ENCODE measurements around the gene REG4. TPM values are rescaled to one million over a fixed set of nuclear protein-coding genes. Genes with fewer than 3 reads are reported as not detected.
"Not testable (repeated sequence)": the region's sequence is repeated elsewhere in the genome, so short reads cannot be mapped to it uniquely, and the experiment has no call there.

Gene REG4
- total and polyA plus RNA-seq, 2 donors (not counting 1 experiment from before 2014, with no cell fraction given): not detected

DNA sequence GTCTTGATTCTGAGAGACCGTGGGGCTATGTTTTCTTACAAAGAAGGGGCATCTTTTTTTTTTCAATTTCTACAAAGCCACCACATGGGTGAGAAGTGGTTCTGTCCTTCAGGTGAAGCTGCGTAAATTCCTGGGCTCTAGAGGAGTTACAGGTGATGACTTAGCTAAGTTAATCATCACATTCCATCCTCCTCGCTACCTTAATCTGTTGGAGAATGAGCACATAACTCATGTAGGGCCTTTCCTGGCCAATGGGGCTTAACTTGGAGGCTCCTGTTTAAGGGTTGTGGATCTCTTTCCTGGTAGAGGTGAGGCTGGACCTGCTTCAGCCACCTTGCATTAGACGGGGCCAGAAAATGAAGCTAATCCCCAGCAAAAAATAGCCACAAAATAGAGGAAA is 19.9 kb downstream of the REG4 start:
- TF ChIP-seq EZH2 (IDR thresholded peaks at IDR 0.05; ENCODE audit: low read length, missing control alignments): no peak
- TF ChIP-seq, protein P1, sequence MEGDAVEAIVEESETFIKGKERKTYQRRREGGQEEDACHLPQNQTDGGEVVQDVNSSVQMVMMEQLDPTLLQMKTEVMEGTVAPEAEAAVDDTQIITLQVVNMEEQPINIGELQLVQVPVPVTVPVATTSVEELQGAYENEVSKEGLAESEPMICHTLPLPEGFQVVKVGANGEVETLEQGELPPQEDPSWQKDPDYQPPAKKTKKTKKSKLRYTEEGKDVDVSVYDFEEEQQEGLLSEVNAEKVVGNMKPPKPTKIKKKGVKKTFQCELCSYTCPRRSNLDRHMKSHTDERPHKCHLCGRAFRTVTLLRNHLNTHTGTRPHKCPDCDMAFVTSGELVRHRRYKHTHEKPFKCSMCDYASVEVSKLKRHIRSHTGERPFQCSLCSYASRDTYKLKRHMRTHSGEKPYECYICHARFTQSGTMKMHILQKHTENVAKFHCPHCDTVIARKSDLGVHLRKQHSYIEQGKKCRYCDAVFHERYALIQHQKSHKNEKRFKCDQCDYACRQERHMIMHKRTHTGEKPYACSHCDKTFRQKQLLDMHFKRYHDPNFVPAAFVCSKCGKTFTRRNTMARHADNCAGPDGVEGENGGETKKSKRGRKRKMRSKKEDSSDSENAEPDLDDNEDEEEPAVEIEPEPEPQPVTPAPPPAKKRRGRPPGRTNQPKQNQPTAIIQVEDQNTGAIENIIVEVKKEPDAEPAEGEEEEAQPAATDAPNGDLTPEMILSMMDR (conservative IDR thresholded peaks at IDR 0.05 in 1 of 2, IDR thresholded peaks at IDR 0.05 in 1 of 2; ENCODE audit: low read depth in 1 of 2, low read length in 2 of 2): no peak
- H3K4me3 ChIP-seq (replicated peaks in 1 of 4; ENCODE audit: control extremely low read depth in 1 of 4, insufficient read depth in 1 of 4, low read depth in 3 of 4, low read length in 4 of 4): no peak overlapping the region

DNA sequence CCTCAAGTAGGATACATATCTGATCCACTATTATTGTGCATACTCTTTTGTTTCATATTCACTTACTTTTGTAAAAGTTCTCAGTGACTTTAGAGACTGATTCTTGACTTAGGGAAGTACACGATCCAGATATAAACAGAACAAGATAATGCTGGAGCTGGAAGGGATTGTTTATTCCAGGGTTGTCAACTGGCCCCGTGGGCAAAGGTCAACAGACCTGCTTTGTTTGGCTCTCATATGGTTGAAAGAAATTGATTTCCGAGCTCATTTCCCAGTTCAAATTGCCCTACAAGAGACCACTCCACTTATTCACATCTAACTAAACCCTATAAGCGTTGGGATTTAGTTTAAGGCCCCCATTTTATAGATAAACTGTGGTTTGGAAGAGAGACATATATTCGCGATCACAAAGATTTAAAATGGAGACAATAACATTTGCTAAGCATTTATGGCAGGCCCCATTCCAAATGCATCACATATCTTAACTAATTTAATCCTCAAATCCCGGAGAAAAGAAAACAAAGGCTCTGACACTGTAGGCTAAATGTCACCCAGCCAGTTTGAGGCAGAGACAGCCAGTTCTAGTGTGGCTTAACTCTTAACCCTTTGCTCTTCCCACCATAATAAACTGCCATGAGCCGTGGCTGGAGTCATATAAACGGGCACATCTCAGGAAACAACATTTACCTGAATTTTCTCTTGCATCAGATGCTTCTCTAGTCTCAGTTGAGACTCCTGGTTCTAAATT is 20.6 kb downstream of the REG4 start:
- H3K27ac ChIP-seq (ENCODE audit: insufficient read depth, low read length): no peak overlapping the region
- H3K4me3 ChIP-seq (replicated peaks in 1 of 4; ENCODE audit: control extremely low read depth in 1 of 4, insufficient read depth in 1 of 4, low read depth in 3 of 4, low read length in 4 of 4): no peak overlapping the region
- no peaks in the 10 kb centered on the region for H4K20me1 ChIP-seq (ENCODE audit: control insufficient read depth, extremely low read depth, insufficient read depth, low read length)
- no peak for DNase-seq (ENCODE audit: low read depth in 2 of 2)
- TF ChIP-seq, protein P1 (conservative IDR thresholded peaks at IDR 0.05 in 1 of 2, IDR thresholded peaks at IDR 0.05 in 1 of 2; ENCODE audit: low read depth in 1 of 2, low read length in 2 of 2): no peak
- no peak for TF ChIP-seq EZH2 (IDR thresholded peaks at IDR 0.05; ENCODE audit: low read length, missing control alignments)
- no peak overlapping the region for H2AFZ ChIP-seq (ENCODE audit: low read length)
- no peak overlapping the region for H3K4me2 ChIP-seq (ENCODE audit: extremely low read depth, insufficient read depth, low read length)
- no peaks in the 10 kb centered on the region for H3K36me3 ChIP-seq (ENCODE audit: control insufficient read depth, insufficient read depth, low read length)
- H3K9ac ChIP-seq (ENCODE audit: insufficient read depth, low read length): no peak overlapping the region
- no peaks in the 10 kb centered on the region for H3K79me2 ChIP-seq (ENCODE audit: control insufficient read depth, insufficient read depth, low read length)
- H3K9me3 ChIP-seq (ENCODE audit: control insufficient read depth, insufficient read depth, low read depth, low read length): no peaks in the 10 kb centered on the region
- peaks cover 10% of the 10 kb centered on the region for H3K27me3 ChIP-seq (ENCODE audit: control insufficient read depth, insufficient read depth, low read length)
- no peaks in the 10 kb centered on the region for H3K4me1 ChIP-seq (ENCODE audit: control insufficient read depth, extremely low read depth, insufficient read depth, low read length)

More for the DNA sequence above, 19.9 kb downstream of the REG4 start:
- Histone ChIP-seq H3K27ac (ENCODE audit: insufficient read depth, low read length) (no peak overlapping the region), H3K9ac (ENCODE audit: insufficient read depth, low read length) (no peak overlapping the region), H3K36me3 (ENCODE audit: control insufficient read depth, insufficient read depth, low read length) (no peaks in the 10 kb centered on the region), H2AFZ (ENCODE audit: low read length) (no peak overlapping the region), H3K79me2 (ENCODE audit: control insufficient read depth, insufficient read depth, low read length) (no peaks in the 10 kb centered on the region), H3K27me3 (ENCODE audit: control insufficient read depth, insufficient read depth, low read length) (peaks cover 10% of the 10 kb centered on the region), H3K4me1 (ENCODE audit: control insufficient read depth, extremely low read depth, insufficient read depth, low read length) (no peaks in the 10 kb centered on the region), H4K20me1 (ENCODE audit: control insufficient read depth, extremely low read depth, insufficient read depth, low read length) (no peaks in the 10 kb centered on the region), H3K9me3 (ENCODE audit: control insufficient read depth, insufficient read depth, low read depth, low read length) (no peaks in the 10 kb centered on the region), H3K4me2 (ENCODE audit: extremely low read depth, insufficient read depth, low read length) (no peak overlapping the region)
- DNase-seq (ENCODE audit: low read depth in 2 of 2): no peak

DNA sequence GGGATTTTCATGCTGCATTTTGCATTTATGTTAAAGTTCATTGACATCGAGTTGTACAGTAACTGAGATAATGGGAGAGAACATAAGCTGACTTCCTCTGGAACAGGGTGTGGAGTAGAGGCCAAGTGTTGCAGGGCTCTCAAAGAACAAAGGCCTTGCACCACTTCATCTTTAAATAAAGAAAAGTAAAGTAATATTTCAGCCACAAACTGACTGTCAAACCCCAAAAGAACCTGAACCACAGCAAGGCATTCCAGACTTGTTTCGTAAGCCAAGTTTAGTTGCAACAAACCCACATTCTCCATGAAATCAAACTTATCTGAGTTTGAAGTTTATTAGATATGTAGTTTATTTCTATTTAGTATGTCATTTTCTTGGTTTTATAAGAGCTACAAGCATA is 23.5 kb downstream of the REG4 start:
- Histone ChIP-seq H3K4me3 (replicated peaks in 1 of 4; ENCODE audit: control extremely low read depth in 1 of 4, insufficient read depth in 1 of 4, low read depth in 3 of 4, low read length in 4 of 4) (no peak overlapping the region), H3K27ac (ENCODE audit: insufficient read depth, low read length) (no peak overlapping the region), H3K4me1 (ENCODE audit: control insufficient read depth, extremely low read depth, insufficient read depth, low read length) (no peaks in the 10 kb centered on the region), H3K4me2 (ENCODE audit: extremely low read depth, insufficient read depth, low read length) (no peak overlapping the region), H4K20me1 (ENCODE audit: control insufficient read depth, extremely low read depth, insufficient read depth, low read length) (no peaks in the 10 kb centered on the region), H3K27me3 (ENCODE audit: control insufficient read depth, insufficient read depth, low read length) (peaks cover 10% of the 10 kb centered on the region), H3K9ac (ENCODE audit: insufficient read depth, low read length) (no peak overlapping the region), H2AFZ (ENCODE audit: low read length) (no peak overlapping the region), H3K9me3 (ENCODE audit: control insufficient read depth, insufficient read depth, low read depth, low read length) (no peaks in the 10 kb centered on the region), H3K79me2 (ENCODE audit: control insufficient read depth, insufficient read depth, low read length) (no peaks in the 10 kb centered on the region), H3K36me3 (ENCODE audit: control insufficient read depth, insufficient read depth, low read length) (no peaks in the 10 kb centered on the region)
- TF ChIP-seq EZH2 (IDR thresholded peaks at IDR 0.05; ENCODE audit: low read length, missing control alignments): no peak
- TF ChIP-seq, protein P1 (conservative IDR thresholded peaks at IDR 0.05 in 1 of 2, IDR thresholded peaks at IDR 0.05 in 1 of 2; ENCODE audit: low read depth in 1 of 2, low read length in 2 of 2): no peak
- DNase-seq (ENCODE audit: low read depth in 2 of 2): peak; percentile 66 to 87

DNA sequence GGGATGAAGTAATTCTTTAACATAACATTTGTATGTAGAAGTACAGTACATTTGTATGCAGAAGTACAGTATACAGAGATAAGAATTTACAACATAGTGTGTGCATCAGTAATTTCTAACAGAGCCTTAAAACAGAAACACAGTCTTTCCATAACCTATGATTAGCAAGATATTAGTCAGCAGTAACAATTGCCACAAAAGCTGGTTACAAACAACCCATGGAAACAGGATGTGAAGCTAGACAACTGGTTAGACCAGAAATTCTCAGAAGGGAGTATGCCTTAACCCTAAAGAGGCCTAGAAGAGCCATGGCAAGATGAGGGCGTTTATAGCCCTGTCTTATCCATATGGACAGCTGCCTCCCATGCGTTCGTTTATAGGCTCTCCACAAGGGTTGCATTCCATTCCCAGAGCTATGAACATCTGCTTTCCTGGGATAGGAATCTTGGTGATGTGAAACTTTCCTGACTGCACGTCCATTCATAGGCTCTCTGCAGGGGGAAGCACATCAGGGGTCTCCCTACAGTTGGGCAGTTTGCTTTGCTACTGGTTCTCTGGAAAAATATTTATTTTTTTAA is 24.7 kb downstream of the REG4 start:
- not testable (repeated sequence) for DNase-seq (ENCODE audit: low read depth in 2 of 2); H3K36me3 ChIP-seq (ENCODE audit: control insufficient read depth, insufficient read depth, low read length); H3K9me3 ChIP-seq (ENCODE audit: control insufficient read depth, insufficient read depth, low read depth, low read length); H3K79me2 ChIP-seq (ENCODE audit: control insufficient read depth, insufficient read depth, low read length); H3K4me3 ChIP-seq (replicated peaks in 1 of 4; ENCODE audit: control extremely low read depth in 1 of 4, insufficient read depth in 1 of 4, low read depth in 3 of 4, low read length in 4 of 4); H4K20me1 ChIP-seq (ENCODE audit: control insufficient read depth, extremely low read depth, insufficient read depth, low read length); H3K4me2 ChIP-seq (ENCODE audit: extremely low read depth, insufficient read depth, low read length); H2AFZ ChIP-seq (ENCODE audit: low read length); H3K27ac ChIP-seq (ENCODE audit: insufficient read depth, low read length); H3K4me1 ChIP-seq (ENCODE audit: control insufficient read depth, extremely low read depth, insufficient read depth, low read length); H3K9ac ChIP-seq (ENCODE audit: insufficient read depth, low read length); H3K27me3 ChIP-seq (ENCODE audit: control insufficient read depth, insufficient read depth, low read length)

Data from fibroblast of lung (primary cell).